CD4-positive, alpha-beta T cell treated with Interleukin-17A for 4 hours (primary cell): Measurements from ENCODE around the gene GLRA1.
"Not testable (repeated sequence)": the region's sequence is repeated elsewhere in the genome, so short reads cannot be mapped to it uniquely, and the experiment has no call there.

Source experiments
- DNase-seq: peaks from one replicate; pipeline ENCODE4 v3.0.0-alpha.2; 2020; ENCODE audit warnings: mixed read lengths

GLRA1 gene

GRCh38 chr5:151912360-151912759, 12.3 kb downstream of the GLRA1 start:
- DNase-seq: no peak

- DNase-seq: no peak
Measured at GRCh38 chr5:151911011-151911410, 13.6 kb downstream of the GLRA1 start.

GRCh38 chr5:151909628-151910027, 15.0 kb downstream of the GLRA1 start:
- DNase-seq: no peak

GRCh38 chr5:151906246-151906645, 18.4 kb downstream of the GLRA1 start:
- no peak for DNase-seq

GRCh38 chr5:151905557-151905961, 19.1 kb downstream of the GLRA1 start:
- no peak for DNase-seq

GRCh38 chr5:151904909-151905308, 19.7 kb downstream of the GLRA1 start:
- no peak for DNase-seq

- no peak for DNase-seq
Measured at GRCh38 chr5:151904127-151904526, 20.5 kb downstream of the GLRA1 start.

GRCh38 chr5:151903243-151903653, 21.4 kb downstream of the GLRA1 start:
- DNase-seq: no peak

GRCh38 chr5:151902215-151902614, 22.4 kb downstream of the GLRA1 start:
- no peak for DNase-seq

GRCh38 chr5:151901611-151902010, 23.0 kb downstream of the GLRA1 start:
- DNase-seq: no peak

GRCh38 chr5:151900891-151901290, 23.8 kb downstream of the GLRA1 start:
- DNase-seq: no peak

- no peak for DNase-seq
Measured at GRCh38 chr5:151899399-151899798, 25.3 kb downstream of the GLRA1 start.

GRCh38 chr5:151897896-151898295, 26.8 kb downstream of the GLRA1 start:
- DNase-seq: no peak

- DNase-seq: no peak
Measured at GRCh38 chr5:151897020-151897552, 27.6 kb downstream of the GLRA1 start.

GRCh38 chr5:151896031-151896691, 28.5 kb downstream of the GLRA1 start:
- no peak for DNase-seq

GRCh38 chr5:151895660-151896030, 29.0 kb downstream of the GLRA1 start:
- no peak for DNase-seq

- not testable (repeated sequence) for DNase-seq
Measured at GRCh38 chr5:151893485-151893884, 31.2 kb downstream of the GLRA1 start.

- no peak for DNase-seq
Measured at GRCh38 chr5:151892393-151892792, 32.3 kb downstream of the GLRA1 start.

GRCh38 chr5:151890299-151890698, 34.4 kb downstream of the GLRA1 start:
- no peak for DNase-seq

GRCh38 chr5:151889614-151890013, 35.0 kb downstream of the GLRA1 start:
- no peak for DNase-seq

GRCh38 chr5:151886546-151887275, 37.9 kb downstream of the GLRA1 start:
- no peak for DNase-seq

GRCh38 chr5:151885138-151885908, 39.3 kb downstream of the GLRA1 start:
- DNase-seq: no peak

- no peak for DNase-seq
Measured at GRCh38 chr5:151881621-151882225, 42.9 kb downstream of the GLRA1 start.
